Esophagus muscularis mucosa (tissue), 4 donors: Measurements from ENCODE around the gene MUC2. TPM values are rescaled to one million over a fixed set of nuclear protein-coding genes. Genes with fewer than 3 reads are reported as not detected.

Experiments used
- DNase-seq: peaks from one replicate; pipeline ENCODE4 v3.0.0-alpha.2; 2017; ENCODE audit errors: extremely low spot score
- H3K27ac ChIP-seq, 4 donors: fragments of 200-600 bp; sonication (generic); replicated peaks in 1 of 4; 1 replicate in 3 of 4; 2 replicates in 1 of 4; pipeline ENCODE4 v1.5.1; 2016 to 2019; ENCODE audit warnings: mild to moderate bottlenecking in 1 of 4
- H3K27me3 ChIP-seq, 4 donors: fragments of 200-600 bp; sonication (generic); one replicate each; pipeline versions ENCODE4 v1.5.1 to v1.6.0; 2016 to 2019
- H3K36me3 ChIP-seq, 4 donors: fragments of 200-600 bp; sonication (generic); one replicate each; pipeline ENCODE4 v1.5.1; 2016 to 2019
- H3K4me1 ChIP-seq, 4 donors: fragments of 200-600 bp; sonication (generic); one replicate each; pipeline ENCODE4 v1.5.1; 2016 to 2019
- H3K4me3 ChIP-seq, 4 donors: fragments of 200-600 bp; sonication (generic); 1 replicate in 2 of 4; 2 replicates in 2 of 4; pipeline ENCODE4 v1.5.1; 2016 to 2019; ENCODE audit warnings: mild to moderate bottlenecking in 4 of 4, moderate library complexity in 1 of 4
- H3K9me3 ChIP-seq, 4 donors: fragments of 200-600 bp; sonication (generic); 1 replicate in 3 of 4; 2 replicates in 1 of 4; pipeline ENCODE4 v1.5.1; 2016 to 2019
- EP300 ChIP-seq: sonication (generic); formaldehyde crosslinking; IDR thresholded peaks from one replicate; pipeline ENCODE4 v1.6.1; 2017; ENCODE audit warnings: antibody characterized with exemption
- POLR2A ChIP-seq: fragments of 450-650 bp; IDR thresholded peaks from one replicate; pipeline ENCODE4 v1.6.1; 2017; ENCODE audit warnings: antibody characterized with exemption, moderate library complexity, mild to moderate bottlenecking, low read depth
- POLR2AphosphoS5 ChIP-seq, 2 donors: sonication (generic); formaldehyde crosslinking; IDR thresholded peaks; one replicate each; pipeline ENCODE4 v1.6.1; 2017; ENCODE audit warnings: antibody characterized with exemption in 2 of 2
- WGBS: methylation state at CpG from one replicate; pipeline ENCODE4 v1.1.5; 2018; 5-methylcytosine and 5-hydroxymethylcytosine counted together
- intact Hi-C: fragments of 100-400 bp; cut with DNase I; formaldehyde crosslinking; loops from one replicate; pipeline ENCODE4 v1.15.1; 2023
- total RNA-seq, 4 donors: library from RNA; depleted of rRNA; stranded (reverse); fragments of >200 nt; gene quantifications; one replicate each; pipeline versions ENCODE4 v1.1.0 to v1.2.1, GENCODE V29; 2016
- TF ChIP-seq, protein P1 (sequence below), 3 experiments: fragments of 200-600 bp in 2 of 3; fragments of 450-650 bp in 1 of 3; sonication (generic) in 2 of 3; IDR thresholded peaks; one replicate each; pipeline ENCODE4 v1.5.1; 2017 to 2019; ENCODE audit warnings: antibody characterized with exemption in 3 of 3, mild to moderate bottlenecking in 2 of 3, moderate library complexity in 1 of 3

MUC2 gene
- total RNA-seq, 4 donors from 2014 or later, result 0.34 TPM; not detected in 3

DNA sequence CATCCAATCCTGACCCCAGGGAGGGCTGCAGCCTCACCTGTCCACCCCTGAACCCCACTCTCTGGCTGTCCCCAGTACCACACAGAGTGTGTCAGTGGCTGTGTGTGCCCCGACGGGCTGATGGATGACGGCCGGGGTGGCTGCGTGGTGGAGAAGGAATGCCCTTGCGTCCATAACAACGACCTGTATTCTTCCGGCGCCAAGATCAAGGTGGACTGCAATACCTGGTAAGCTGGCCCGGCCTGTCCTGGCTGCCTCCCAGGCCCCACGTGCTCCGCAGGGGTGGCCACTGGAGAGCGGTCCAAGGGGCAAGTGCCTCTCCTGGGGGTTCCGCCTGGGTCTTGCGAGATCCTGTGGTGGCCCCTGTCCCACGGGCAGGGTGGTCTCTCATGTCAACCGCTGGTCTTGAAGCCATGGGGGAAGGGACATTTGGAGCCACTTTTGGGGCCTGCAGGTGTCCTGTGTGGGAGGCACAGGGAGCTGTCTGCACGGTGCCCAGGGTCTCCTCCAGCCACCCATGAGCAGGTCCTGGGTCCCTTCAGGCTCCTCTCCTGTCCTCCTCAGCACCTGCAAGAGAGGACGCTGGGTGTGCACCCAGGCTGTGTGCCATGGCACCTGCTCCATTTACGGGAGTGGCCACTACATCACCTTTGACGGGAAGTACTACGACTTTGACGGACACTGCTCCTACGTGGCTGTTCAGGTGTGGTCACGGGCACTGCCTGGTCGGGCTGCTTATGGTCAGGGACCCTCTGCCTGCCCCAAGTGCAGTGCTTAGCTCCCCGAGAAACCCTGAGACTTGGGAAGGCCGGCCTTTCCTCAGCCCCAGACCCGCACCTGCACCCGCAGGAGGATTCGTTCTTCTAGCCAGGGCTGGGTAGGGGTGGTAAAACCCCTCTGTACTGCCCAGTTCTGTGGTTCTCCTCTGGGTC, 11.8 kb downstream of the MUC2 start:
- DNase-seq, result no peak
- WGBS, result 87% methylated on average over 12 of the region's 31 CpGs

DNA sequence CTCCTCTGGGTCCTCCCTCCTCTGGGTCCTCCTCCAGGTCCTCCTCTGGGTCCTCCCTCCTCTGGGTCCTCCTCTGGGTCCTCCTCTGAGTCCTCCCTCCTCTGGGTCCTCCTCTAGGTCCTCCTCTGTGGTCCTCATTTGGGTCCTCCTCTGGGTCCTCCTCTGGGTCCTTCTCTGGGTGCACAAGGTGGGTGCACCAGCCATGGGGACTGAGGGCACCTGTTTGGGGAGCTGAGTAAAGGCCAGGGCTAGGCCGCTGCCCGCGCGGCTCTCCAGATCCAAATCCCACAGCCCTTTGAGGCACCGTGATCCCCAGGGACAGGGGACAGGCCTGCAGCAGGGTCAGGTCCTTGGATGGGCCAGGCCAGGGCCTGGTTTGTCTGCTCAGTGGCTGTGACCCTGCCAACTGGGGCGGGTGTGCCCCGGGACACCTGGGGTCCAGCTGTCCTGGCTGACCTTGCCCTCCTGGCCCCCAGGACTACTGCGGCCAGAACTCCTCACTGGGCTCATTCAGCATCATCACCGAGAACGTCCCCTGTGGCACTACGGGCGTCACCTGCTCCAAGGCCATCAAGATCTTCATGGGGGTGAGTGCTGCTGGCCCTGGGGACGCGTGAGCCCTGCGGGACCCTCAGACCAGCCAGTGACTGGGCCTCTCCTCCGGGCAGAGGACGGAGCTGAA, 12.7 kb downstream of the MUC2 start:
- Histone ChIP-seq H3K27ac (no peak overlapping the region), H3K9me3 (no peaks in the 10 kb centered on the region), H3K4me1 (no peaks in the 10 kb centered on the region), H3K36me3 (no peaks in the 10 kb centered on the region), H3K27me3 (peaks cover 0 to 41% (median 0%) of the 10 kb centered on the region in 4 donors), H3K4me3 (no peak overlapping the region)
- no peak for DNase-seq
- 87% methylated on average over 6 of the region's 17 CpGs for WGBS
- intact Hi-C loops, result no loop called here
- no peak for TF ChIP-seq POLR2AphosphoS5 (IDR thresholded peaks at IDR 0.05)
- TF ChIP-seq, protein P1, sequence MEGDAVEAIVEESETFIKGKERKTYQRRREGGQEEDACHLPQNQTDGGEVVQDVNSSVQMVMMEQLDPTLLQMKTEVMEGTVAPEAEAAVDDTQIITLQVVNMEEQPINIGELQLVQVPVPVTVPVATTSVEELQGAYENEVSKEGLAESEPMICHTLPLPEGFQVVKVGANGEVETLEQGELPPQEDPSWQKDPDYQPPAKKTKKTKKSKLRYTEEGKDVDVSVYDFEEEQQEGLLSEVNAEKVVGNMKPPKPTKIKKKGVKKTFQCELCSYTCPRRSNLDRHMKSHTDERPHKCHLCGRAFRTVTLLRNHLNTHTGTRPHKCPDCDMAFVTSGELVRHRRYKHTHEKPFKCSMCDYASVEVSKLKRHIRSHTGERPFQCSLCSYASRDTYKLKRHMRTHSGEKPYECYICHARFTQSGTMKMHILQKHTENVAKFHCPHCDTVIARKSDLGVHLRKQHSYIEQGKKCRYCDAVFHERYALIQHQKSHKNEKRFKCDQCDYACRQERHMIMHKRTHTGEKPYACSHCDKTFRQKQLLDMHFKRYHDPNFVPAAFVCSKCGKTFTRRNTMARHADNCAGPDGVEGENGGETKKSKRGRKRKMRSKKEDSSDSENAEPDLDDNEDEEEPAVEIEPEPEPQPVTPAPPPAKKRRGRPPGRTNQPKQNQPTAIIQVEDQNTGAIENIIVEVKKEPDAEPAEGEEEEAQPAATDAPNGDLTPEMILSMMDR (IDR thresholded peaks at IDR 0.05), result no peak
- no peak for TF ChIP-seq POLR2A
- no peak for TF ChIP-seq EP300

More for the DNA sequence above, 11.8 kb downstream of the MUC2 start:
- H3K9me3 ChIP-seq, result no peaks in the 10 kb centered on the region
- no peaks in the 10 kb centered on the region for H3K36me3 ChIP-seq
- TF ChIP-seq, protein P1 (IDR thresholded peaks at IDR 0.05), result no peak
- TF ChIP-seq POLR2AphosphoS5 (IDR thresholded peaks at IDR 0.05), result no peak
- no peak for TF ChIP-seq EP300
- no peak for TF ChIP-seq POLR2A
- H3K4me1 ChIP-seq, result no peaks in the 10 kb centered on the region
- no peak overlapping the region for H3K27ac ChIP-seq
- intact Hi-C loops, result no loop called here
- peaks cover 0 to 45% (median 0%) of the 10 kb centered on the region in 4 donors for H3K27me3 ChIP-seq
- H3K4me3 ChIP-seq, result no peak overlapping the region

DNA sequence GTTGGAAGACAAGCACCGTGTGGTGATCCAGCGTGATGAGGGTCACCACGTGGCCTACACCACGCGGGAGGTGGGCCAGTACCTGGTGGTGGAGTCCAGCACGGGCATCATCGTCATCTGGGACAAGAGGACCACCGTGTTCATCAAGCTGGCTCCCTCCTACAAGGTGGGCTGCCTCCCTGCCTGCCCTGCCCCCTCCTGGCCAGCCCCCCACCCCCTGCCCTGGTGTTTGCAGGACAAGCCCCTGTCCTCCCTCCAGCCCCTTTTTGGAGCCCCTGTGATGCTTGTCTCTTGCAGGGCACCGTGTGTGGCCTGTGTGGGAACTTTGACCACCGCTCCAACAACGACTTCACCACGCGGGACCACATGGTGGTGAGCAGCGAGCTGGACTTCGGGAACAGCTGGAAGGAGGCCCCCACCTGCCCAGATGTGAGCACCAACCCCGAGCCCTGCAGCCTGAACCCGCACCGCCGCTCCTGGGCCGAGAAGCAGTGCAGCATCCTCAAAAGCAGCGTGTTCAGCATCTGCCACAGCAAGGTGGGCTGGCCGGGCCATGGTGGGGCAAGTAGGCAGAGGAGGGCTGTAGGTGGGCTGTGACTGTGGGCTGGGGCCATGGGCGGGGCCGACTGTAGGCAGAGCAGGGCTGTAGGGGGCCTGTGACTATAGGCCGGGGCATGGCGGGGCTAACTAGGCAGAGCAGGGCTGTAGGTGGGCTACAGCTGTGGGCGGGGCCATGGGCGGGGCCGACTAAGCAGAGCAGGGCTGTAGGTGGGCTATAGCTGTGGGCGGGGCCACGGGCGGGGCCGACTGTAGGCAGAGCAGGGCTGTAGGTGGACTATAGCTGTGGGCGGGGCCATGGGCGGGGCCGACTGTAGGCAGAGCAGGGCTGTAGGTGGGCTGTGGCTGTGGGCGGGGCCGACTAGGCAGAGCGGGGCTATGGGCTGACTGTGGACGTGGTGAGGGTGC, 13.6 kb downstream of the MUC2 start:
- DNase-seq, result no peak
- no peak for TF ChIP-seq EP300
- no peak for TF ChIP-seq POLR2A
- TF ChIP-seq POLR2AphosphoS5 (IDR thresholded peaks at IDR 0.05), result no peak
- H3K4me3 ChIP-seq, result no peak overlapping the region
- H3K4me1 ChIP-seq, result no peaks in the 10 kb centered on the region
- H3K27me3 ChIP-seq, result peaks cover 0 to 33% (median 0%) of the 10 kb centered on the region in 4 donors
- intact Hi-C loops, result no loop called here
- WGBS, result 92% methylated on average over 31 of the region's 40 CpGs
- H3K27ac ChIP-seq, result no peak overlapping the region
- no peaks in the 10 kb centered on the region for H3K36me3 ChIP-seq
- H3K9me3 ChIP-seq, result no peaks in the 10 kb centered on the region

DNA sequence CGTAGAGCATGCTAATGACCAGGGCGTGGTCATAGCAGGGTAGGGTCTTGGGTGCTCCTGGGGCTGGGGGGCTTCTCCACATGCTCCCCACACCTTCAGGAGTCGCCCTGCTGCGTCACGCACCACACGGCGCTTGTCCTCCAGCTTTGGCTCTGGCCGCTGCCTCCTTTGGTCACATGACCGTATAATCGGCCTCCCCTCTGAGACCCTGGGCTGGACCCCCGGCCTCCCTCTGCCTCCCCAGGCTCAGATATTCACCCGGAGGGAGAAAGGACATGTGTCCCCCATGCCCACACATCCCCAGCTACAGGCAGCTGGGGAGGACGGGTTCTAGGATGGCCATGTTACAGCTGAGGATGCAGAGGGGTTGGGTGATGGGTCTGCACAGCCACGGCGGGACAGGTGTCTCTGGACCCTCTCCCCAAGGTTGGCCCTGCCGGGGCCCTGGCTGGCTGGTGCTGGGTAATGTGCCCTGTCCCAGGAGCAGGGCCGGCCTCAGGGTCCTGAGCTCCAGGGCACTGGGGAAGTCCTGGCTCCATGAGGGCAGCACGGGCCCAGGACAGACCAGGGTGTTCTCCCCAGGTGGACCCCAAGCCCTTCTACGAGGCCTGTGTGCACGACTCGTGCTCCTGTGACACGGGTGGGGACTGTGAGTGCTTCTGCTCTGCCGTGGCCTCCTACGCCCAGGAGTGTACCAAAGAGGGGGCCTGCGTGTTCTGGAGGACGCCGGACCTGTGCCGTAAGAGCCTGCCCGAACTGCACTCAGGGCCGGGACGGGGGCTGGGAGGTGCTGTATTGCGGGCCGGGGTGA, 14.5 kb downstream of the MUC2 start:
- H3K9me3 ChIP-seq, result no peaks in the 10 kb centered on the region
- no peak for DNase-seq
- WGBS, result 97% methylated on average over 11 of the region's 33 CpGs
- no peak overlapping the region for H3K27ac ChIP-seq
- no peaks in the 10 kb centered on the region for H3K36me3 ChIP-seq
- peaks cover 0 to 24% (median 0%) of the 10 kb centered on the region in 4 donors for H3K27me3 ChIP-seq
- TF ChIP-seq POLR2AphosphoS5 (IDR thresholded peaks at IDR 0.05), result no peak
- TF ChIP-seq, protein P1 (IDR thresholded peaks at IDR 0.05), result no peak
- no peak for TF ChIP-seq POLR2A
- TF ChIP-seq EP300, result no peak
- intact Hi-C loops, result no loop called here
- H3K4me3 ChIP-seq, result no peak overlapping the region
- no peaks in the 10 kb centered on the region for H3K4me1 ChIP-seq
